ENCODE measurements around the gene ZC3HAV1L. TPM values are rescaled to one million over a fixed set of nuclear protein-coding genes. Genes with fewer than 3 reads are reported as not detected.
"Not testable (repeated sequence)": the region's sequence is repeated elsewhere in the genome, so short reads cannot be mapped to it uniquely, and the experiment has no call there.

The ZC3HAV1L gene
- total RNA-seq, 2 experiments from 2014 or later = 24.9 to 25.0 TPM

GRCh38 chr7:139033346-139034114 lies 2.3 kb downstream of the ZC3HAV1L start:
- ChIA-PET CTCF (no interaction called here), POLR2A (interaction anchor here (0.5 kb wide), 1 partner anchor 344 kb away, joined by 3 read pairs; no protein-coding TSS in a partner anchor)

GRCh38 chr7:139032473-139032872 lies 3.4 kb downstream of the ZC3HAV1L start:
- ChIA-PET POLR2A (no interaction called here), CTCF (no interaction called here)

GRCh38 chr7:139029353-139029752 lies 6.5 kb downstream of the ZC3HAV1L start:
- ChIA-PET CTCF (interaction anchor here (0.7 kb wide), 1 partner anchor 11 kb away, joined by 3 read pairs; no protein-coding TSS in a partner anchor), POLR2A (no interaction called here)

GRCh38 chr7:139026551-139026950 lies 9.3 kb downstream of the ZC3HAV1L start:
- CTCF ChIA-PET = no interaction called here
- POLR2A ChIA-PET = no interaction called here

- CTCF ChIA-PET = interaction anchor here (1.4 to 1.9 kb wide), 2 partner anchors 12 to 43 kb away, joined by 3 to 4 read pairs; no protein-coding TSS in a partner anchor
- POLR2A ChIA-PET = not testable (repeated sequence)
Measured at GRCh38 chr7:139025861-139026260, 10.0 kb downstream of the ZC3HAV1L start.

- CTCF ChIA-PET = no interaction called here
- POLR2A ChIA-PET = no interaction called here
Measured at GRCh38 chr7:139023076-139023475, 12.8 kb downstream of the ZC3HAV1L start.

- CTCF ChIA-PET = interaction anchor here (0.8 kb wide), 1 partner anchor 44 kb away, joined by 3 read pairs; no protein-coding TSS in a partner anchor
- POLR2A ChIA-PET = no interaction called here
Measured at GRCh38 chr7:139022286-139022685, 13.6 kb downstream of the ZC3HAV1L start.

GRCh38 chr7:139018910-139019309 lies 16.9 kb downstream of the ZC3HAV1L start:
- POLR2A ChIA-PET = interaction anchor here (0.7 kb wide), 1 partner anchor 266 kb away, joined by 3 read pairs; no protein-coding TSS in a partner anchor
- CTCF ChIA-PET = interaction anchor here (1.0 to 2.7 kb wide), 3 partner anchors 8 to 56 kb away, joined by 3 to 8 read pairs (median 3); no protein-coding TSS in a partner anchor

- CTCF ChIA-PET = interaction anchor here (0.6 to 2.7 kb wide), 7 partner anchors 29 to 230 kb away, joined by 3 to 8 read pairs (median 3); no protein-coding TSS in a partner anchor
Measured at GRCh38 chr7:139016931-139017511, 18.8 kb downstream of the ZC3HAV1L start.

GRCh38 chr7:139011373-139011772 lies 24.5 kb downstream of the ZC3HAV1L start:
- CTCF ChIA-PET = interaction anchor here (0.7 to 0.8 kb wide), 2 partner anchors 8 to 854 kb away, joined by 3 read pairs; no protein-coding TSS in a partner anchor
- POLR2A ChIA-PET = no interaction called here

More at GRCh38 chr7:139016931-139017511, 18.8 kb downstream of the ZC3HAV1L start:
- POLR2A ChIA-PET = no interaction called here

- POLR2A ChIA-PET = no interaction called here
- CTCF ChIA-PET = no interaction called here
Measured at GRCh38 chr7:139004321-139005090, 31.3 kb downstream of the ZC3HAV1L start.

GRCh38 chr7:138999414-138999813 lies 36.4 kb downstream of the ZC3HAV1L start:
- POLR2A ChIA-PET = no interaction called here
- CTCF ChIA-PET = no interaction called here

- ChIA-PET POLR2A (no interaction called here), CTCF (no interaction called here)
Measured at GRCh38 chr7:138992052-138992531, 43.8 kb downstream of the ZC3HAV1L start.

GRCh38 chr7:138987686-138988085 lies 48.2 kb downstream of the ZC3HAV1L start:
- CTCF ChIA-PET = no interaction called here
- POLR2A ChIA-PET = no interaction called here

- POLR2A ChIA-PET = no interaction called here
- CTCF ChIA-PET = interaction anchor here (0.6 kb wide), 1 partner anchor 78 kb away, joined by 3 read pairs; no protein-coding TSS in a partner anchor
Measured at GRCh38 chr7:138982204-138982623, 53.6 kb downstream of the ZC3HAV1L start.

GRCh38 chr7:138981332-138982203 lies 54.3 kb downstream of the ZC3HAV1L start, which contains the start of gene KIAA1549:
KIAA1549 (minus strand) TSS chr7:138981389; CDS start chr7:138981269, 120 bp downstream.
- CTCF ChIA-PET = no interaction called here
- POLR2A ChIA-PET = no interaction called here

GRCh38 chr7:138980563-138981291 lies 55.1 kb downstream of the ZC3HAV1L start:
- ChIA-PET POLR2A (interaction anchor here (0.5 kb wide), 1 partner anchor 102 kb away, joined by 3 read pairs; no protein-coding TSS in a partner anchor), CTCF (interaction anchor here (0.7 kb wide), 1 partner anchor 94 kb away, joined by 3 read pairs; no protein-coding TSS in a partner anchor)

- ChIA-PET CTCF (interaction anchor here (0.7 kb wide), 1 partner anchor 94 kb away, joined by 3 read pairs; no protein-coding TSS in a partner anchor), POLR2A (no interaction called here)
Measured at GRCh38 chr7:138979988-138980562, 55.8 kb downstream of the ZC3HAV1L start.

Data from activated CD8-positive, alpha-beta memory T cell treated with anti-CD3 and anti-CD28 coated beads for 36 hours (primary cell).